Effector CD8-positive, alpha-beta T cell (primary cell): Measurements from ENCODE around the gene MDFIC.

Experiments used
- DNase-seq: peaks from one replicate; lab custom pipeline; 2025; lab: John Stamatoyannopoulos, UW

The MDFIC gene

GRCh38 chr7:115040057-115040456 is 118.2 kb downstream of the MDFIC start:
- DNase-seq: no peak

GRCh38 chr7:115040495-115040894 is 118.6 kb downstream of the MDFIC start:
- no peak for DNase-seq

DNA sequence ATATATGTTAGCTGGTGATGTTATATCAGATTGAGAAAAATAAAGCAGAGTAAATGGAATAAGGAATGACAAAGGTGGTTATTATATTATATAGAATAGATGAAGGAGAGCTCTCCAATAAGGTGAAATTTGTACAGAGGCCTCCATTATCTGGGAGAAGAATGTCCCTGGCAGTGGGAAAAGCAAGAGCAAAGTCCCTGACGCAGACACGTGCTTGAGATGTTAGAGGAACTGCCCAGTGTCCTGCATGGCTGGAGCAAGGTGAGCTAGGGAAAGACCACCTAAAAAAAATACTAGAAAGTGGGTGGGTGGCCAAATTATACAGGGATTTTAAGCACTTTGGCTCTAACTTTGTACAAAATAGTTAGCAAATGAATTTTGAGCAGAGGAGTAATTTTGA is 120.7 kb downstream of the MDFIC start:
- no peak for DNase-seq

DNA sequence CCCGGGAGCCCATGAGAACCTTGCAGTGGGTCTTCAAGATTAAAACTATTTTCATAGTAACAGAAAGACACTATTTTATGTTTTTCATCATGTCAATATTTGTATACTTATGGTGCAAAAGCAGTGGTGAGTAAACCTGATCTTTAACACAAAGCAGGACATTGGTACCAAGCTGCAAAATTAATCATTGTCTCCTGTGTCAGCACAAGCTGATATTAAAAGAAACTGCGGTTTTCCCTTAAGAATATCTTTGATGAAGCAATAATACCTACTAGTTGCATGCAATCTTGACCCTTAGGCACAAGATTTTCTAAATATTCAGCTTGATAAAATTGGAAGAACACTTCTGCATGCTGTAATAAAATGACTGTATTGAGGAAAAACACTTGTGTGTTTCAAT is 121.7 kb downstream of the MDFIC start:
- no peak for DNase-seq

DNA sequence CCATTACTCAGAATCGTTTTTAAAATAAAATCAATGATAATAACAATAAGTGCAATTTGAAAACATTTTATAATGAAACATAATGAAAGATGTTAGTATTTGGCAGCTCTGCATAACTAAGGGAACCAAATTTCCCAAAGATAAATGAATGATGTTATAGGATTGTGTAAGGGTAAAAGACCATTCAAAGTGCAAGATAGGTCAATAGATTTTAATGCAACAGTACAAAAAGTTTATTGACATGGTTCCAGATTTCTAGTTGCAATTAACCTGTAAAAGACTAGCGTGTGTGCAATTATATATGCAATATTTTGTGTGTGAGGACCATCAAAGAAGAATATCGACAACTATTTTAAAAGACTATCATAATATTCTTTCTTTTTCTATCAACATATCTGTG is 122.3 kb downstream of the MDFIC start:
- DNase-seq: no peak

DNA sequence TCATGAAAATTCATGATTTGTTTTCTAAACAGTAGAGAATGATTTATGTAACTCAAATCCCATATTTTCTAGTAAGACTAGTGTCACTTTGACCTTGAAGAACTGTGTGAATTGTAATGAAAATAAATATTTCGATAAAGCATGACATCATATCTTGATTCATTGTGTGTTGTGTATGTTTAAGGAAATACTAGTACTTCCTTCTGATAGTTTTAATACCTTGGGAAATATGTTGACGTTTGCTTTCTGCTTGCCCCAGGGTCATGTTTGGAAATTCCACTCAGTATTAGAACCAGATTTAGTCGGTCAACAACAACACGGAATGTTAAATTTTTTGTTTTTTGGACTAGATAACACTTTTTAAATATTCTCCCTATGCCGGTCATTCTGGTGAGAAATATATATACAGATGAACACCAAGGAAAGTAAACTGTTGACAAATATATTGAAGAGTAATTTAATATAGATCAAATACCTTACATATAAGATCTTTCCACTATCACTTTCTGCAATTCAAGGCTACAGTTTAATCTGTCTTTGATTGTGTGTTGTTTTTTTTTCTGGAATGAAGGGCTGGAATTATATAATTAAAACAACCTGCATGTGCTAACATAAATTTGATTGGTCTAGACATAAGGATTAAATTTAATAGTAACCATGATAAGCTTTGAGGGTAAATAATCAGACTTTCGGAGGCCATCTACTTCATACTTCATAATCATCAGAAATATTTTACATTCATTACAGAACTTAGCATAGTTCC is 126.2 kb downstream of the MDFIC start:
- no peak for DNase-seq

DNA sequence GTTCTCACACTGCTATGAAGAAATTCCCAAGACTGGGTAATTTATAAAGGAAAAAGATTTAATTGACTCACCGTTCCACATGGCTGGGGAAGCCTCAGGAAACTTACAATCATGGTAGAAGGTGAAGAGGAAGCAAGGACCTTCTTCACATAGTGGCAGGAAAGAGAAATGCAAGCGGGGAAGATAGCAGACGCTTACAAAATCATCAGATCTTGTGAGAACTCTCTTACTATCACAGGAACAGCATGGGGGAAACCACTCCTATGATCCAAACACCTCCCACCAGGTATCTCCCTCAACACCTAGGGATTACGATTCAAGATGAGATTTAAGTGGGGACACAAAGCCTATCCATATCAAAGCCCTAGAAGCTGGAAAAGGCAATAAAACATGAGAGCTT is 130.8 kb downstream of the MDFIC start:
- DNase-seq: no peak

- no peak for DNase-seq
These were observed 132.7 kb downstream of the MDFIC start for GRCh38 chr7:115054478-115055065.

GRCh38 chr7:115056019-115056418 is 134.1 kb downstream of the MDFIC start:
- DNase-seq: no peak

GRCh38 chr7:115058726-115059125 is 136.8 kb downstream of the MDFIC start:
- no peak for DNase-seq

- no peak for DNase-seq
These were observed 137.4 kb downstream of the MDFIC start for GRCh38 chr7:115059321-115059720.

GRCh38 chr7:115060095-115060870 is 138.4 kb downstream of the MDFIC start:
- no peak for DNase-seq

GRCh38 chr7:115066050-115066449 is 144.2 kb downstream of the MDFIC start:
- DNase-seq: no peak

- DNase-seq: no peak
These were observed 144.7 kb downstream of the MDFIC start for GRCh38 chr7:115066634-115067033.

GRCh38 chr7:115068220-115068619 is 146.3 kb downstream of the MDFIC start:
- no peak for DNase-seq
